Measurements from ENCODE around the gene FPR1.

- no peak for TF ChIP-seq POLR2A (IDR thresholded peaks at IDR 0.05)
- TF ChIP-seq, protein P1, sequence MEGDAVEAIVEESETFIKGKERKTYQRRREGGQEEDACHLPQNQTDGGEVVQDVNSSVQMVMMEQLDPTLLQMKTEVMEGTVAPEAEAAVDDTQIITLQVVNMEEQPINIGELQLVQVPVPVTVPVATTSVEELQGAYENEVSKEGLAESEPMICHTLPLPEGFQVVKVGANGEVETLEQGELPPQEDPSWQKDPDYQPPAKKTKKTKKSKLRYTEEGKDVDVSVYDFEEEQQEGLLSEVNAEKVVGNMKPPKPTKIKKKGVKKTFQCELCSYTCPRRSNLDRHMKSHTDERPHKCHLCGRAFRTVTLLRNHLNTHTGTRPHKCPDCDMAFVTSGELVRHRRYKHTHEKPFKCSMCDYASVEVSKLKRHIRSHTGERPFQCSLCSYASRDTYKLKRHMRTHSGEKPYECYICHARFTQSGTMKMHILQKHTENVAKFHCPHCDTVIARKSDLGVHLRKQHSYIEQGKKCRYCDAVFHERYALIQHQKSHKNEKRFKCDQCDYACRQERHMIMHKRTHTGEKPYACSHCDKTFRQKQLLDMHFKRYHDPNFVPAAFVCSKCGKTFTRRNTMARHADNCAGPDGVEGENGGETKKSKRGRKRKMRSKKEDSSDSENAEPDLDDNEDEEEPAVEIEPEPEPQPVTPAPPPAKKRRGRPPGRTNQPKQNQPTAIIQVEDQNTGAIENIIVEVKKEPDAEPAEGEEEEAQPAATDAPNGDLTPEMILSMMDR (IDR thresholded peaks at IDR 0.05): no peak
These were observed 55.1 kb downstream of the FPR1 start for GRCh38 chr19:51696606-51697005.
